WTC11 (cell line): ENCODE data around the gene PPP1CA.

Source experiments
- CREB1 ChIP-seq: sonication (generic); formaldehyde crosslinking; IDR thresholded peaks from 2 replicates; pipeline ENCODE4 v1.8.0; 2023; ENCODE audit warnings: mild to moderate bottlenecking, missing genetic modification reagents
- TF ChIP-seq, protein P1 (sequence below): sonication (generic); formaldehyde crosslinking; IDR thresholded peaks from 2 replicates; pipeline ENCODE4 v1.8.1; 2022; ENCODE audit warnings: low read depth, missing genetic modification reagents, borderline replicate concordance

DNA sequence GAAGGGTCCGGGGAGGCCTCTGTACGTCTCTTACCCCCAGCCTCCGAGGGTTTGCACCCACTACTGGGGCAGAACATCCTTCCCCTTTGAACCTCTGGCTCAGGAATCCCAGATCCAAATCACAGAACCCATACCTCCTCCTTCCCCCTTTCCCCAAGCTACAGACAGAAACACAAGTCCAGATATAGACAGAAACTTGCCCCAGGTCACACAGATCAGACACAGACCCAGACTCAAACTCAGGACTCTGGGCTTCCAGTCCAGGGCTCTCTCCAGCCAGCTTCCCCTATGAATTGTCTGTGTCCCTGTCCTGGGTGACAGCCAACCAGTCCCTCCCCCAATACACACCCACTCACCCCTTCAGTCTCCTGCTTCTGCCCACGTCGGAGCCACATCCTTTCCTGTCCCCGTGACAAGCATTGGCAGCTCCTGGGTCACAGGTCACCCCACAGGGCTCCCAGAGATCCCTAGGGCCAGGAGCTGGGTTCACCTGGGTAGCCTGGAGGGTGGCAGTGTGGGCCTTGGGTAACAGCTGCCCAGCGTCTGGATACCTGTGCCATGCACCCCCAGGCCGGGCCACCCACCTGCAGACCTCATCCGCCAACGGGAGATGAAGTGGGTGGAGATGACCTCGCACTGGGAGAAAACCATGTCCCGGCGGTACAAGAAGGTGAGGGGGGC is 3.0 kb upstream of the PPP1CA start:
- no peak for TF ChIP-seq CREB1 (CRISPR knock-in tag)
- TF ChIP-seq, protein P1, sequence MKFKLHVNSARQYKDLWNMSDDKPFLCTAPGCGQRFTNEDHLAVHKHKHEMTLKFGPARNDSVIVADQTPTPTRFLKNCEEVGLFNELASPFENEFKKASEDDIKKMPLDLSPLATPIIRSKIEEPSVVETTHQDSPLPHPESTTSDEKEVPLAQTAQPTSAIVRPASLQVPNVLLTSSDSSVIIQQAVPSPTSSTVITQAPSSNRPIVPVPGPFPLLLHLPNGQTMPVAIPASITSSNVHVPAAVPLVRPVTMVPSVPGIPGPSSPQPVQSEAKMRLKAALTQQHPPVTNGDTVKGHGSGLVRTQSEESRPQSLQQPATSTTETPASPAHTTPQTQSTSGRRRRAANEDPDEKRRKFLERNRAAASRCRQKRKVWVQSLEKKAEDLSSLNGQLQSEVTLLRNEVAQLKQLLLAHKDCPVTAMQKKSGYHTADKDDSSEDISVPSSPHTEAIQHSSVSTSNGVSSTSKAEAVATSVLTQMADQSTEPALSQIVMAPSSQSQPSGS: no peak
